ENCODE data around the gene SEMA3A.

SEMA3A gene

GRCh38 chr7:84195295-84196060, 889 bp upstream of the SEMA3A start:
- DNase-seq = no peak

- DNase-seq = no peak
Measured at GRCh38 chr7:84193747-84194146, 842 bp downstream of the SEMA3A start.

GRCh38 chr7:84191842-84192241, 2.7 kb downstream of the SEMA3A start:
- no peak for DNase-seq

- DNase-seq = no peak
Measured at GRCh38 chr7:84191261-84191660, 3.3 kb downstream of the SEMA3A start.

- no peak for DNase-seq
Measured at GRCh38 chr7:84190016-84190705, 4.4 kb downstream of the SEMA3A start.

GRCh38 chr7:84188786-84189405, 5.7 kb downstream of the SEMA3A start:
- DNase-seq = no peak

GRCh38 chr7:84187813-84188510, 6.6 kb downstream of the SEMA3A start:
- DNase-seq = no peak

- no peak for DNase-seq
Measured at GRCh38 chr7:84187087-84187805, 7.3 kb downstream of the SEMA3A start.

GRCh38 chr7:84183741-84184140, 10.8 kb downstream of the SEMA3A start:
- DNase-seq = no peak

DNA sequence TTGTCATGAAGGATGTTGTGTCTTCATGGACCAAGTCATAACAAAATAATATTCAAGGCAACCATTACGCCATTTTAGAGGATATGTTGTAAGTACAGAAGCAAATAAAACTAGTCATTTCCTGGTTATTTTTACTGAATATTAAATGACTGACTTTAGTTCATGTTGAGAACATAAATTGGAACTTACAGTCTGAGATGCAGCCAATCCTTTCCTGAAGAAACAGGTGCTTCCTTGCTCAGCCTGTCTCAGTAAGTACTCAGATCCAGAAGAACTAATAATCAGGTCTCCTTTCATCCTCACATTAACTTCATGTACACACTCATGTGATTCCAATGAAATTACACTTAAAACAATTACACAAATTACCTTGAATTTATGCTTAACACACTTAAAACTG, 12.3 kb downstream of the SEMA3A start:
- DNase-seq = no peak

GRCh38 chr7:84181628-84182027, 13.0 kb downstream of the SEMA3A start:
- no peak for DNase-seq

DNA sequence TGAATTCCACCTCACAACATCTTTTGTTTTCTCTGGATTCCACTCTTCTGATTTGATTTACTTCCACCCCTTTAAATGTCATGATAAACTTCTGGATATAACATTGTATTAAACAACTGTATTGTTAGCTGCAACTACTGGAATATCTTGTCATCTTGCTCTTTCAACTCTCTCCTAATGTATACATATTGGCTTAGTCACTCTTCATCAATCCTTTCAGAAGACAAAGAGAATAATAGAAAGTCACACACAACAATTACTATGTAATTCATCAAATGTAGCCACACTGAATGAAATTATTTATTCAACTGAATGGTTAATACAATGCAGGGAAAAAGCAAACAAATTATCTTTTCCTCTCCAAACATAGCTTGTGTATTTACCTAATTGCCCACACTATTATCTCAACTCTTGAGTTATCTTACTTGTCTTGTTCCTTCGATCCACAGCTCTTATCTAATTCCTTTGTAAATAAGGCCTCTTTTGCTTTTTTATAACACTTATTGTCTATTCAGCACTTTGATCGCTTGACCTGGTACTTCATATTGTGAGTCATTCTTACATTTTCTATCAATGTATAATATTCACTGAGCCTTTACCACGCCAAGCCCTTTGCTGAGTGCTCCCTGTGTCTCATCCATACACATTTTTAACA, 16.7 kb downstream of the SEMA3A start:
- no peak for DNase-seq

GRCh38 chr7:84176716-84177115, 17.9 kb downstream of the SEMA3A start:
- DNase-seq = no peak

- no peak for DNase-seq
Measured at GRCh38 chr7:84175461-84175860, 19.1 kb downstream of the SEMA3A start.

DNA sequence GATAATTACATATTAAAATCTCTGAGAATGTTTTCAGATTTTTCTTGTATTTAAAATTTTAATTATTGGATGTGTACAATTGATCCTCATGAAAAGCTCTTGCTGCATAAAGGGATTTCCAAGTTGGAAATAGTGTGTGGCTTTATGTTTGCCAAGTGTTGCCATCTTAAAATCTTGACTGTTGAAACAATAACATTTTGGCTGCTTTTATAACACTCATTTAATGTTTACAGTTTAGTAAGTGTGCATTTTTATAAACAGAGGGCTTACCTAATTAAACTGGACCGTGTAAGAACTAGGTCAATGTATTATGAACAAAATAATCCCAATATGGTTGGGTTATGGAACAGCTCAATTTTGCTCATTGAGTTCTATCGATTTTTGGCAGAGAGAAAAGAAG, 23.9 kb downstream of the SEMA3A start:
- DNase-seq = no peak

- DNase-seq = no peak
Measured at GRCh38 chr7:84162584-84162983, 32.0 kb downstream of the SEMA3A start.

- DNase-seq = no peak
Measured at GRCh38 chr7:84162125-84162524, 32.5 kb downstream of the SEMA3A start.

GRCh38 chr7:84161398-84161797, 33.2 kb downstream of the SEMA3A start:
- DNase-seq = no peak

- no peak for DNase-seq
Measured at GRCh38 chr7:84159435-84159834, 35.2 kb downstream of the SEMA3A start.

DNA sequence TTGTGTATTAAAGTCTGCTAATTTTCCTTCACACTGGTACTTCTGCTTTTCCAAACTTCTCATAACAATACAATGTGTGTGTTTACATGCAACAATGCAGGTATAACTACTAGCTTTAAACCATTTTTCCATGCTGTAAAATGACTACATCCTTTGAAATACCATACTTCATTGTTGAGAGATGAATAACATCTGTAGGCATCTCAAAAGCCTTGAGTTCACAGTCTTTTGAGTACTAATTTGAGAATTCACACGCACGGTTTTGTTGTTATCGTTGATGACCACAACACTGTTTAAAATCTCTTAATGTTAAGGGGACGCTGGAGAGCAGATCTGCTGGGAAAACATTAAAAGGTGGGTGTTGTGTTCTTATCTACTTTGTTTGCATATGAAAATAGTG, 37.4 kb downstream of the SEMA3A start:
- no peak for DNase-seq

GRCh38 chr7:84154991-84155781, 39.4 kb downstream of the SEMA3A start:
- DNase-seq = no peak
